NCI-H146 treated with DMSO at 0.1 percent for 48 hours (cell line): ENCODE data around the gene BPIFB1.

Experiments used
- DNase-seq: peaks from one replicate; lab custom pipeline; 2025; ENCODE audit not compliant: unreplicated experiment; lab: John Stamatoyannopoulos, UW

The BPIFB1 gene

DNA sequence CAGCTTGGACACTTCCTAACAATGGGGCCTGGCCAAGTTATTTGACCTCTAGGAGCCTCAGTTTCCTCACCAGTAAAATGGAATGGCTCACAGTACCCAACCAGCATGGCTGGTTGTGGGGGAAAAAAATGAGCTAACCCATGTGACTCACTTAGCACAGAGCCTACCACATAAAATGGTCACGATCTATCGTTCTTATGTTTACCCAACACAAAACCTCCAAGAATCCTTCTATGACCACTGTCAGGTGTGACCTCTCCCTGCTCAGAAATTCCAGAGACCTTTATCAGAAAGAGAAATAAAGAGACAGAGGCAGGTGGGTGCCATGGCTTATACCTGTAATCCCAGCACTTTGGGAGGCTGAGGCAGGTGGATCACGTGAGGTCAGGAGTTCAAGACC, 39.4 kb downstream of the BPIFB1 start:
- DNase-seq, result no peak

DNA sequence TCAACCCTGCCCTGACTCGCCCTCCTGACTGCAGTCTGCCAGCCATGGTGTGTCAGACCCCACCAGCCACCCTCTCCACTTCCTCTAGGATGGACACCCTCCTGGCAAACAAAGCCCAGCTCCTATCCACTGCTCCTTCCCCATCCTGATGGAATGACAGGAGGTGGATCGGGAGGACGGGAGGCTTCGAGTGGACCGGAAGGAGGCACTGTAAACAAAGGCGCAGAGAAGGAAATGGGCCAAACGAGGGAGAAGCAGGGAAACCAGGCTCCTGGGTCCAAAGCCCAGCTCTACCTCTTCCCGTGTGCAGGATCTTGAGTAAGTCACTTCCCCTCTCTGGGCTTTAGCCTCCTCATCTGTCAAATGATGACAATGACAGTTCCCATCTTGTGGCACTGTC, 40.2 kb downstream of the BPIFB1 start:
- DNase-seq, result no peak

DNA sequence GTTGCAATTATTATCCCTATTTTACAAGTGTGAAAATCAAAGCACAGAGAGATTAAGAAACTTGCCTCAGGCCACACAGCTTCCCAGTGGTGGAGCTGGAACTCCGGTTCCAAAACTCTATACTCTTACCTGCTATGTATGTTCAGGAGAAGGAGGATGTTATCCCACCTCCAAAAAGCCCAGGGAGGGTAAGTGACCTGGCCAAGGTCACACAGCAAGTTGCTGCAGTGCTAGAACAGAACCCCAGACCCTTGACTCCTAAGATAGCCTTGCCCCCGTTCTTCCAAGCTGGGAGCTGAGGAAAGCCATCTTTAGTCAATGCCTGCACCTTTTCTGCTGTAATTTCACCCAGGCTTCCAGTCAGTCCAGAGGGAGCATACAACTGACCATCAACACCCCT, 42.3 kb downstream of the BPIFB1 start:
- no peak for DNase-seq

GRCh38 chr20:33328157-33329137, 45.4 kb downstream of the BPIFB1 start:
- no peak for DNase-seq

GRCh38 chr20:33332905-33333456, 50.0 kb downstream of the BPIFB1 start:
- peak; percentile 46 for DNase-seq

DNA sequence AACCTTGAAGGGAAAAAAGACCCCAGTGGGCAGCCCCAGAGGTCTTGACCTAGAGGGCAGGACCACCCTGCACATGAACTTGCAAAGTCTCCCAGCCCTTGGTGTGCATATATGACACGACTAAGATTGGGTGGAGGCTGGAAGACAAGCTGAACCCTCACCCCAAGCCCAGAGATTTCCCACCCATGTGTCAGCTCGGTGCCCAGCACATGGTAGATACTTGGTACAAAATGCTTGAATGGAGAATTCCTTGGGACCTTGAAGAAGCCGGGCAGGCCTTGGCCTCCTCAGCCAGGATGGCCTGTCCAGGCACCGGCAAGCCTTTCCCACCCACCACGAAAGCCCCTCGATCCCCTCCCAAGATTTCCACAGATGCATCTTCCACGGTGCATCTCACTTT, 50.6 kb downstream of the BPIFB1 start:
- no peak for DNase-seq

GRCh38 chr20:33334111-33334510, 51.1 kb downstream of the BPIFB1 start:
- no peak for DNase-seq

- DNase-seq, result no peak
Measured at GRCh38 chr20:33336375-33336774, 53.4 kb downstream of the BPIFB1 start.

DNA sequence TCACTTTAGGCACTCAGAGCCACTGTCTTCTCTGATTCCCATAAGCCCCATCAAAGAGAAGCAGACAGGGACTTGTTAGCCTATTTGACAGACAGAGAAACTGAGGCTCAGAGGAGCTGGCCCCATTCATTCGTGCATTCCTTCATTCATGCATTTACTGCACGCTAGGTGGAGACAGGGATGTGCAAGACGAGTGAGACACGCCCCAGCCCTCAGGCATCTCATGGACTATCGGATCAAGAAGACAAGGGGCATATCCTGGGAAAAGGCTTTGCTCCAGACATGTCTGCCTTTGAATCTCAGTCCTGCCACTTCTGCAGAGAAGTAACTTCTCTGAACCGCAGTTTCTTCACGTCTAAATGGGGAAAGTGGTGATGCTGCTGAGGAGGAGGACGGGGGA, 54.1 kb downstream of the BPIFB1 start:
- DNase-seq, result no peak

GRCh38 chr20:33337531-33338165, 54.6 kb downstream of the BPIFB1 start:
- DNase-seq, result no peak

DNA sequence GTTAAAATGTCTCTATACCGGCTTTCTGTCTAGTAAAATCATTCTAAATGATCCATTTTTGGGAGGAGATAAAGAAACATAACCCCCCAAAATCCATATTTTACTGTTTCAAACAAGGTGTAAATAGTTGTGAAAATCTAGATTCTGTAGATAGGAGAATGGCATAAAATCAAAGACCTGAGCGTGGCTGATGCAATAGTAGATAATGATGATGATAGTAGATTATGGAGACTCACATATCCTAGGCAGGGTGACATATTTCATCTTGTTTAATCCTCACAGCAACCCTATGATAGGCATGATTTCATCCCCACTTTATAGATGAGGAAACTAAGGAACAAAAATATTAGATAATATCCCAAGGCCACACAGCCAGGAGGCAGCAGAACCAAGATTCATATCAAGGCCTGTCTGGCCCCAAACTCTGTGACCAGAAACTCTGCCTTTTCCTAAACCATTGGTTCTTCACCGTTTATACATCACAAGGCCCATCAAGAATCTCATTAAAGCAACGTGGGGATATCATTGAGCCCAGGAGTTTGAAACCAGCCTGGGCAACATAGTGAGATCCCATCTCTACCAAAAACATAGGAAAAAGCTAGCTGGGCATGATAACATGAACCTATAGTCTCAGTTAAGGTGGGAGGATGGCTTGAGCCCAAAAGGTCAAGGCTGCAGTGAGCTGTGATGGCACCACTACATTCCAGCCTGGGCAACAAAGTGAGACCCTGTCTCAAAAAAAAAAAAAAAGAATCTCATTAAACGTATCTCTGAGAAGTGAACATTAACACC, 55.6 kb downstream of the BPIFB1 start:
- DNase-seq, result no peak

DNA sequence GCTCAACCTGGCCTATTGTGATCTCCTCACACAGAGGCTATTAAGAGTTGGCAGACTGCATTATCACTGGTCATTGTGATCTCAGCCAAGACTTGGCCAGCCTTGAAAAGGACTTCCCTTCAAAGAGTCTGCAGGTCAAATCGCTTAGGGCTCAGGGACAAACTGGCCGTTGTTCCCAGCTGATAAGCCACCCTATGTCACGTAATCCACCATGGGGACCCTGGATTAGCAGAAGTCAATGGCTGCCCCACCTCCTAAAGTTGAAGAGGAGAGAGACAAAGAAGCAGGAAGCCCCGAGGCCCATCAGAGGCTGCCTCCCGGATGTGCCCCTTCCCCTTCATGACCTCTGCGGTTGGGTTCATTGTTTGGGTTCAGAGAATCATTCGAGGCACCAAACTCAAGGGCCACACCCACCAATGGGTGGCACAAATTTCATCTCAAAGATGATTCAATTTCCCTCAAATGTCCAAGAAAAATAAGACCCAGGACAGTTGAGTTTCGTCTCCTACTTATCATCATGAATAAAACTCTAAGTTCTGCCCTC, 56.6 kb downstream of the BPIFB1 start:
- no peak for DNase-seq

DNA sequence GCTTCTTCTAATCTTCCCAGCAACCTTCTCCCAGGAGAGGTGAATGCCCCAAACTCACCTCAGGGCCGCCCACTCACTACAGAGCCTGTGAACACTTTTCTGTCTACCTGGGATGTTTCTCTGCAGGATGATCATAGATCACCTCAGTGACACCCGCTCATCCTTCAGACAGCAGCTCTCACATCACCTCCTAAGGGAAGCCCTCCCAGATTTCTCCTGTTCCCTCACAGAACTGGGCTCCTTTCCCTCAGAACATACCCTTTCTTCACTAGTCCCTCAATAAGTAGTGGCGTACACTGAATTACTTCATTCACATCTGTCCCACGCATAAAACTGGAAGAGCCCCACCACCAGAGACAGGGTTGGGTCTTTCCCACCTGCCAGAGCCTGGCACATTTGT, 60.5 kb downstream of the BPIFB1 start:
- no peak for DNase-seq

GRCh38 chr20:33345342-33345741, 62.3 kb downstream of the BPIFB1 start:
- DNase-seq, result no peak

DNA sequence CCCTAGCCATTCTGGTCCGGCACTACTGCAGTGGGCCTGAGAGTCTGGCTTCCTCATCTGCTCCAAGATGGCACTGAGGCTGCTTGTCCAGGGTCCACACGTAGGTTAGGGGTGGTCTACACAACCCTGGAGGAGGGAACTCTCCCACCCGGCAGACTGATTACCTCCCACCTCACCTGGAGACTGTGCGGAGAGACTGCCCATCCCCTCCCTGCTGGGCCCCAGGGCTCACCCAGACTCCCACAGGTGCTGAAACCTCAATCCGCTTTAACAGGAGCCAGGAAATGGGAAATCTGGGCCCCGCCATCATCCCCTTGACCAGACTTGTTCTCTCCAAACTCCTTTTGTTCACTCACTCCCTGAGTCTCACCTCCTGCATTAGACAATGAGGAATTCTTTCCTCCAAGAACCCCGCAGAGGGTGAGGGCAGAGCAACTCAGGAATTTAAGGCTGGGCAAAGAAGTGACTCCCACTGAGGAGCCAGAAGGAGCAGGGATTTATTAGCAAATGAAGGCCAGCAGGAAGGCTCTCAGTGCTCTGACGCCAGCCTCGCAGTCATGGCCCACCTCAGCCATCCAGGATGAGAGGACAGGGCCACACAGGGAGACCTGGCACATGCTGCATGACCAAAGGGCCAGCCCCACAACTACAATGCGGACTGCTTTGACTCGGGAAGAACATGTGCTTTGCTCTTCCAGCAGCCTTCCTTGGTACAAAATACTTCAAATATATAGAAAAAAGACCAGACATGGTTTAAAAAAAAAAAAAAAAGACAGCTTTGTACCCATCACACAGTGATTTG, 65.3 kb downstream of the BPIFB1 start:
- no peak for DNase-seq

DNA sequence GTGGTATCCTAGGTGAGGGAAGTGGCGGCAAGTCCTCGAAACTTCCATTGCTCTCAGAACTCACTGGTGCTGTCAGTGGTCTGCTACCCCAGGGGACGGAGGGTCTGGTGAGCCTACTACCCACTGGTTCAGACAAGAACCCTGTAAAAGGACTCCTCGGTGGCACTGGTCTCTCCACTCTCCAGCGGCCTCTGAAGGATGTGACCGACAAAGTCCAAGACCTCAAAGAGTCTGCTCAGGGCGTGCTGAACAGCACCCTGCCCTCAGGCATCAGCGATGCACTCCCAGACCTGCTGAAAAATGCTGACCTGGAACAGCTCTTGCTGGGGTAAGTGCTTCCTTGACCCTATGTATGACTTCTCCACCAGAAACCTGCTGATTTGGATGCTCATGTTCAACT, 66.5 kb downstream of the BPIFB1 start:
- no peak for DNase-seq

- no peak for DNase-seq
Measured at GRCh38 chr20:33351696-33352095, 68.7 kb downstream of the BPIFB1 start.

GRCh38 chr20:33352258-33353012, 69.4 kb downstream of the BPIFB1 start:
- no peak for DNase-seq

DNA sequence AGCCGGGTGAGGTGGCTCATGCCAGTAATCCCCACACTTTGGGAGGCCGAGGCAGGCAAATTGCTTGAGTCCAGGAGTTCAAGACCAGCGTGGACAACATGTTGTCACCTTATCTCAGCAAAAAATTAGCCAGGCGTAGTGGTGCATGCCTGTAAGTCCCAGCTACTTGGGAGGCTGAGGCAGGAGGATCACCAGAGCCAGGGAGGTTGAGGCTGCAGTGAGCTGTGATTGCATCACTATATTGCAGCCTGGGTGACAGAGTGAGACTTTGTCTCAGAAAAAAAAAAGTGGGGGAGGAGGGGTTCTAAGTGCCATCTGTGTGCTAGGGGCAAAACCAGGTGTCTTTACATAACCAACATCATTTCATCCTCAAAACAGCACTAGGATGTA, 70.0 kb downstream of the BPIFB1 start:
- no peak for DNase-seq
